ENCODE results near the gene BCL7C.
"Not testable (repeated sequence)": the region's sequence is repeated elsewhere in the genome, so short reads cannot be mapped to it uniquely, and the experiment has no call there.

Gene BCL7C

DNA sequence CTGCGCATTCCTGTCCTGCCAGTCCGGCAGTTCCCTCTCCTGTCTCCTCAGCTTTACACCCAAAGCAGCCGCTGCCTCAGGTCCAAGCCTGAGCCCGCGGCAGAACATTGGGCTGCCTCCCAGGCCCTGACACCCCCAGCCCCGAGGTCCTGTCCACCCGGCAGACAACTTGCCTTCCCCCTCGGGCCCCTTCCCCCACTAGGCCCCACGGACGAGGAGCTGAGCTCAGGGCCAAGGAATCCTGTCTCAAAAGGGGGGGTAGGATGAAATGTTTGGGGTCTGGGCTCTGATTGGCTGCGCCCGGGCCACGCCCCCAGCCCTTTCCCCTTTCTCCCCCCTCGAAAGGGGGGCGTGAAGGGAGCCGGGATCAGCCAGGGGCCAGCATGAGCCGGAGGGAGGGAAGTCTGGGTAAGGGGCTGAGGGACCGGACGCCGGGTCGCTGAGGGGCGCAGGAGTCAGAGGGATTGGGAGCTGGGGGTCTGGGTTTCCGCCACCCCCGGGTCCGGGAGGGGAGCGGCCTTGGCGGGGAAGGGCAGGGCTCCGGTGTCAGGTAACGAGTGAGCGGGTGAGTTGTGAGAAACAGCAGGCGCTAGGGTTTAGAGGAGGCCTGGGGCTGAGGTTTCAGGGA, 2.5 kb upstream of the BCL7C start, which contains the start of gene CTF1:
CTF1 (plus strand) TSS at position 354 of the 628 bp plus-strand sequence; CDS start at position 384, 30 bp downstream.
- no peak for DNase-seq (ENCODE audit: extremely low read depth in 1 of 2, low read depth in 1 of 2)

DNA sequence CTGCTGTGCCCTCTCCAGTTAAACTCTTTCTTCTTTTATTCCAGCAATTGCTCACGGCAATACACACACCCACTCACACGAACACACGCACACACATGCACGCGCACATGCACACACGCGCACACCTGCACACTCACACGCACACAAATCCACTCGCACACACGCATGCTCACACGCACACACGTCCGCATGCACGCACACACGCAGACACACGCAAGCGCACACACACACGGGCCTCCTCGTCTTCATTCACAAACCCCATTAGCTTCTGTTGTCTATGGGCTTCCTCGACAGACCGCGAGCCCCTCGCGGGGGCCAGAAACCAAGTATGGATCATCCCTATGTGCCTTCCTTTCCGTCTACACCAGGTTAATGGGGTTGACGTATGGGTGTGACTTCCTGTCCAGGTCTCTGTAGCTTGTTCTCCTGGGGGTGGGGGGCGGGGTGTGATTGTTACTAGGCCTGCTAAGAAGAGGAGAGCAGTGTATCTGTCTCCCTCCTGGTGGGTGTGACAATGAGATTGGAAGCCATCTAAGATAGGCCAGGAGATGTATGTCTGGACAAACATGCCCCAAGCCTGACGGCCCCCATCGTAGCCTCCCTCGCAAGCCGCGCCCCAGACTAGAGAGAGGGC, 1.9 kb upstream of the BCL7C start:
- DNase-seq (ENCODE audit: extremely low read depth in 1 of 2, low read depth in 1 of 2), result no peak

DNA sequence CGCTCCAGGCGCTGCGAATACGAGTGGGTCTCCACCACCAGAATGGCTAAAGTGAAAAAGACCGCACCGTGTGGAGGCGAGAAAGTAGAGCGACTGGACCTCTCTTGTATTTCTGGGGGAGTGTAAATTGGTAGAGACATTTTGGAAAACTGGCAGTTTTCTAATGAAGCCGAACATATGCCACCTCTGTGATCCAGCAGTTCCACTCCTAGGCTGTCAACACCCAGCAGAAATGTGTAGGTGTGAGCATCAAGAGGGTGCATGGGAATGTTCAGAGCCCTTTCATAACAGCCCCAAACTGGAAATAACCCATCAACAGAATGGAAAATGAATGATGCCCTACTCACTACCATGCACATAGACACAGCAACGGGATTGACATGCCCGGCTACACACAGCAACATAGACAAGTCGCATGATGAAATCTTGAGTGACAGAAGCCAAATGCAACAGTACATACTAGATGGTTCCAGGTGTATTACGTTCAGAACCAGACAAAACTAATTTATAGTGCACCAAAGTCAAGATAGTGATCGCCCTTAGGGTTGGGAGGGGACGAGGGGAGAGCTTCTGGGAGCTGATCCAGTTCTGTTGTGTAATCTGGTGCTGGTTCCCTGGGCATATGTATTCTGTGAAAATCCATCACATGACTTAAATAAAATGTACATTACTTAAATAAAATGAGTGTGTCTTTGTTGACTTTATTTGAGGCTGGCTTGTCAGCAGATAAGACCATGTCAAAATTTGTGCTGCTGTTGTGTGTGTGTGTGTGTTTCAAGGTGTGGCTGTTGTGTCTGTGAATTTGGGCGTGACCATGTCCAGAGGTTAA, 877 bp upstream of the BCL7C start:
- DNase-seq (ENCODE audit: extremely low read depth in 1 of 2, low read depth in 1 of 2), result no peak

DNA sequence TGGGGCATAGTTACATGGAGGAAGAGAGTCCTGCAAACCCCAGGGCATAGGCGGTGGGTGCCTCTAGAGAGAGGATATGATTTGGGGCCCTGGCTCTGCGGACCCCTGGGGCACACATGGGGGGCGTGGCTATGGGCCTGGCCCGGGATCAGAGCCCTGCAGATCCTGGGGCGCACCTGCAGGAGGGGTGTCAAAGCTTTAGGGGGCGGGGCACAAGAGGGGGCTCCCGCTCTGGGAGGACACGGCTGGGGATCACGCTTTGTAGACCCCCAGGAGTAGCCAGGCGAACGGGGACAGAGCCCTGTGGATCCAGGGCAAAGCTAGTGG, 497 bp downstream of the BCL7C start:
- no peak for DNase-seq (ENCODE audit: extremely low read depth in 1 of 2, low read depth in 1 of 2)

DNA sequence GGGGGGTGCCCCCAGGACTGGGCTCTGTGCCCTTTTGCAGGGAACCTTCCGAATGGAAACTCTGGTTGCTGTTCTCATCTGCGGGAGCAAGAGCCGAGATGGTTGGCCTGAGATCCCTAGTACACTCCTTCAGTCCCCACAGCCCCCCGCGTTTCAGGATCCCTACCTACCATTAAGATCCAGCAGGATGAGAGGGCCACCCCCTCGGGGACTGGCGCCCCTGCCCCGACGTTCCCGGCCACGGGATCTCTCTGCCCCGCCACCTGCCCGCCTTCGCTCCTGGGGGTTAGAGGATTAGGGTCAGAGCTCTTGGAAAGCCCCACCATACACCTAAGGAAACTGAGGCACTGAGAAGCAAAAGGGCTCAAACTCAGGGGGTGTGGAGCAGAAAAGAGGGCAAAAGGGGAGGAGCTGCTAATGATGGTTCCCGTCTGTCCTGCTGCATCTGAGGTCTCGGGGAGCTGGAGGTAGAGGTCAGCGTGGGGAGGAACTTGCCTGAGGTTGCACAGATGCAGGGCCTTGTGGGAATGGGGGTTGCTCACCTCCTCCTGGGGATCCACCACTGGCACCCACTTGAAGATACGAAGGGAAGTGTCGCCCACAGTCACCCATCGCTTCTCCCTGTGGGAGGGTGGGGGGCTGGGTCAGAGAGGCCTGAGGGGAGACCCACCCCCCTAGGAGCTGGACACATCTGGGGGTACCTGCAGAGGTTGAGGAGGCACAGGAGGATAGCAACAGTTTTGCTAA, 1.0 kb downstream of the BCL7C start:
- DNase-seq (ENCODE audit: extremely low read depth in 1 of 2, low read depth in 1 of 2), result no peak

DNA sequence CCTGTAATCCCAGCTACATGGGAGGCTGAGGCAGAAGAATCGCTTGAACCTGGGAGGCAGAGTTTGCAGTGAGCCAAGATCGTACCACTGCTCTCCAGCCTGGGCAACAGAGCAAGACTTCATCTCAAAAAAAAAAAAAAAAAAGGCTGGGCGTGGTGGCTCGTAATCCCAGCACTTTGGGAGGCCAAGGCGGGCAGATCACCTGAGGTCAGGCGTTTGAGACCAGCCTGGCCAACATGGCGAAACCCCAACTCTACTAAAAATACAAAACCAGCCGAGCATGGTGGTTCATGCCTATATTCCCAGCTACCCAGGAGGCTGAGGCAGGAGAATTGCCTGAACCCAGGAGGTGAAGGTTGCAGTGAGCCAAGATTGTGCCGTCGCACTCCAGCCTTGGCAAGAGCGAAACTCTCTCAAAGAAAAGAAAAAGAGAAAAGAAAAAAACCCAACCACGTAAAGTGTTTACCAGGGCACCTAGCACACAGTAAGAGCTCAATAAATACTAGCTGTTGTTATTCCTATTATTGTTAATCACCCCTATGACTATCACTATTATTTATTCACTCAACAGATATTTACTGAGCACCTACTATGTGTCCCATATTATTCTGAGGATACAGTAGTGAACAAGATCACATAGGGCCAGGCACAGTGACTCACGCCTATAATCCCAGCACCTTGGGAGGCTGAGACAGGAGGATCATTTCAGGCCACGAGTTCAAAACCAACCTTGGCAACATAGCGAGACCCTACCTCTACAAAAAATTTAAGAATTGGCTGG, 2.6 kb downstream of the BCL7C start:
- DNase-seq (ENCODE audit: extremely low read depth in 1 of 2, low read depth in 1 of 2), result not testable (repeated sequence)

DNA sequence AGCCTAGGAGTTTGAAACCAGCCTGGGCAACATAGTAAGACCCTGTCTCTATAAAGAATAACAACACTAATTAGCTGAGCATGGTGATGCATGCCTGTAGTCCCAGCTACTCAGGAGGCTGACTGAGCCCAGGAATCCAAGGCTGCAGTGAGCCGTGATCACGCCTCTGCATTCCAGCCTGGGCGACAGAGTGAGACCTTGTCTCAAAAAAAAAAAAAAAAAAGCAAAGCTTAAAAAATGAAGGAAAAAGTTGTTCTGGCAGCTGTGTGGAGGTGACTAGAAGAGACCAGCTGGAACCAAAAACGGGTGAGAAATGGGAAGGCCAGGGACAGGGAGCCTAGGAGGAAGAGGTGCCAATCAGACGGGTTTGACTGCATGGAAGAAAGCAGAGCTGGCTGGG, 4.2 kb downstream of the BCL7C start:
- no peak for DNase-seq (ENCODE audit: extremely low read depth in 1 of 2, low read depth in 1 of 2)

DNA sequence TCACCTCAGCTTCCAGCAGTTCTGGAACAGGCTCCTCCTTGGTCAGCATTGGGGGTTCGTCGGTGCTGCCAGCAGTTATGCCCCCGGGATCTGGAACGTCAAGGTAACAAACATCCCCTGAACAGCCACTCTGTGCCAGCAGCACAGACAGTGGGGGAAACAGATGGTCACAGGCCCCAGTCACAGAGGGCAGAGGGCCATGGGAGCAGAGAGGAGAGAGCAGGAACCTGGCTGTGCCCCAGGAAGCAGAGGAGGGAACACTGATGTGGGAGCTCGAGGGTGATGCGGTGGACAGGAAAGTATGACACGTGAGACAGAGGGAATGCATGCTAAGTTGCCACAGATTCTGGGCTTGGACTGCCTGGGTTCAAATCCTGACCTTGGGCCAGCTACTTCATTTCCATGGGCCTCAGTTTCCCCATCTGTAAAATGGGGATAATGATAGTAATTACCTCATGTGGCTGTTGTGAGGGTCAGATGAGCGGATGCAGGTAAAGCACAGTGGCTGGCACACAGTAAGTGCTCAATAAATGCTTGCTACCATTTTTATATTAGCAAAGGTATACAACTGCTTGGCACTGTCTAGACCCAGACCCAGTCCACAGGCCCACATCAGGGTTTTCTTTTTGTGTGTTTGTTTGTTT, 4.9 kb downstream of the BCL7C start:
- no peak for DNase-seq (ENCODE audit: extremely low read depth in 1 of 2, low read depth in 1 of 2)

DNA sequence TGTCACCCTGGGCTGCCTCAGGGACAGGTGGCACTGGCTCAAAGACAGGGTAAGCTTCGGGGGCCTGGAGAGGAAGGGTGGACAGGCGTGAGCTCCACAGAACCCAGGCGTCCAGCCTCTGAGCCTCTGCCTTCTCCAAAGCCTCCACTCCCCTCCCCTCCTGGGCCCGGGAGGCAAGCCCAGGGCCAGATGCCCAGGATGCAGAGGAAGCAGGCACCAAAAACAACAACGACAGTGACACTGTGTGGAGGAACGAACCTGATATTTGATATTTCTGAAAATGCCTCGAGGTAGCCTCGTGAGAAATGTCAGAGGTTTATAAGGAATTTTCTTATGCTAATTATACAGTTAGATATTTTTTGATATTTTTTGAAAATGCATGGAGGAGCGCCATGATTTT, 6.0 kb downstream of the BCL7C start:
- no peak for DNase-seq (ENCODE audit: extremely low read depth in 1 of 2, low read depth in 1 of 2)

DNA sequence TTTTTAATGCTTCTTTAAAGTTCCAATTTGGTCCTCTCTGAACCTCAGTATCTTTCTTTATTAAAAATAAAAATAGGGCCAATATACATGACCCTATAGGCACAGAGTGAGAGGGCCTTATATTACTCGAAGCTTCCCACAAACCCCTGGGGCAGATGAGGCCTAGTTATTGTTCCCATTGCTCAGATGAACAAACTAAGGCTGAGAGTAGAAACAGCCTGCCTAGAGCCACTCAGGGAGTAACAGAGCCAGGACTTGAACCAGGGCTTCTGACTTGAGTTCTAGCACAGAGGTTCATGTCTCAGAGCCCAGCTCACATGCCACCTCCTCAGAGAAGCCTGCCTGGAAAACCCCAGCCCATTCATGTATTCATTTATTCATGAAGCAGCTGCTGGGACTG, 7.7 kb downstream of the BCL7C start:
- no peak for DNase-seq (ENCODE audit: extremely low read depth in 1 of 2, low read depth in 1 of 2)

DNA sequence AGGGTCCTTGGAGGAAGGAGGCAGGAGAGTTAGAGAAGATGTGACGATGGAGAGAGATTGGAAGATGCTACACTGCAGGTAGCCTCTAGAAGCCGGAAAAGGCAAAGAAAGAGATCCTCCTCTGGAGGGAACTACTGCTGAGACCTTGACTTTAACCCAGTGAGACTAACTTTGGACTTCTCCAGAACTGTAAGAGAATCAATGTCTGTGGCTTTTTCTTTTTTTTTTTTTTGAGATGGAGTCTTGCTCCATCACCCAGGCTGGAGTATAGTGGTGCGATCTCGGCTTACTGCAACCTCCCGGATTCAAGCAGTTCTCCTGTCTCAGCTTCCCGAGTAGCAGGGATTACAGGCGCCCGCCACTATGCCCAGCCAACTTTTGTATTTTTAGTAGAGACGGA, 8.7 kb downstream of the BCL7C start:
- DNase-seq (ENCODE audit: extremely low read depth in 1 of 2, low read depth in 1 of 2), result no peak

DNA sequence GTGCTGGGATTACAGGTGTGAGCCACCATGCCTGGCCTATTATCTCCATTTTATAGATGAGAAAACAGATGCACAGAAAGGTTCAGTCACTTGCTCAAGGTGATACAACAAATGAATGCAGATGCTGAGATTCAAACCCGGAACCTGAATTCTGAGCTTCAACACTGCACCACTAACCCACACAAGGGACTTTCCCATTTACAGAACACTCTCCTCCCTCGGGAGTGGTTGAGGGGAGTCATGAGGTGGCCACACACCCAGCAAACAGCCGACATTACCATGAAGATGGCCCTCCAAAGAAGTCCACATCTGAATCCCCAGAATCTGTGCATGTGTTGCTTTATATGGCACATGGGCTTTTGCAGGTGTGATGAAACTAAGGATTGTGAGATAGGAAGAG, 9.1 kb downstream of the BCL7C start:
- no peak for DNase-seq (ENCODE audit: extremely low read depth in 1 of 2, low read depth in 1 of 2)

DNA sequence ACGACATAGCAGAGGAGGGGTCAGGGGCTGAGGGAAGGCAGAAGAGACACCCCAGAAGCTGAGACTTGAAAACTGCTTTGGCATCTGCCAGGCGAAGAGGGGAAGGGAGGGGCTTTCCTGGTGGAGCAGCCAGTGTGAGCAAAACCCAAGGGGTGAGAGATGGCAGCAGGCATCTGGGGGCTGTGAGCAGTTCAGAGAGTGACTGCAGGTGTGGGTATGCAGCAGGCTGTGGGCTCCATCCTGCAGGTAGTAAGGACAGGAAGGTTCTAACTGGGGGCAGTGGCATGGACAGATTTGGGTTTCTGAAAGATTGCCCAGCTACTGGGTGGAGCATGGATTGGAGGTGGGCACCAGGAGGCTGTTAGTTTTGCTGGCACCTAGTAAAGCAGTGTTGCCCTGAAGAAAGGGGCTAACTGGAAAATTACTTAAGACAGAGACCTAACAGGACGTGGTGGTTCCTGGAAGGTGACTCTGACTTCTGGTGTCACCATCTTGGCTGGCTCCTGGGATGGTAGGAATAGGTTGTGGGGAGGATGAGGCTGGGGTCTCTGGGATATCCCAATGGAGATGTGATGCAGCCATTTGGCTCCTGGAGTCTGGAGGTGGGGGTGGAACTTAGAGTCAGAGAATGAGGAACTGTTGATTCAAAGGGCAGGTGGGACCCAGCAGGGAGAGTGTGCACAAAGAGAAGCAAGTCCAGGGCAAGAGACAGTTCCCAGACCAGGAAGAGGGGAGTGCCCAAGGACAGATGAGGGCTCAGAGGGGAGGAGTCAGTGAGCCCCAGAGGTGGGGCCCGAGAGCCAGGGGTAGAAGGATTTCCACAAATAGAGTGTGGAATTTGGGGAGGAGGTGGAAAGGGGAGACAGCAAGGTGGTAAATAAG, 11.2 kb downstream of the BCL7C start:
- DNase-seq (ENCODE audit: extremely low read depth in 1 of 2, low read depth in 1 of 2), result no peak

DNA sequence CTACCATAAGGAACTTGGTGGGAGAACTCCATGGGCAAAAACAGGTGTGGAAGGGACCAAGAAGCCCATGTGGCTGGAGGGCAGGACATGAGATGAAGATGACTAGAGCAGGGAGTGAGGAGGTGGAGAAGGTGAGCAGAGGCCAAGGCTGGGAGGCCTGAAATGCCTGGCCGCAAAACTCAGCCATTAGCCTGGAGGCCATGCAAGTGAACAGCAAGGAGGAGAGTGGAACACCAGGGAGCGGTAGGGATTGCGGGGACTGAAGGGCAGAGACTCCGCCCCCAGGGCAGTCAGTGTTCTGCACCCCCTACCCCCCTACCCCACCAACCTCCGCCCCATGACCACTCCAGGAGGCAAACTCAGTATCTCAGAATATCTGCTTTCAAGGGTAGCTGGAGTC, 17.0 kb downstream of the BCL7C start:
- DNase-seq (ENCODE audit: extremely low read depth in 1 of 2, low read depth in 1 of 2), result no peak

DNA sequence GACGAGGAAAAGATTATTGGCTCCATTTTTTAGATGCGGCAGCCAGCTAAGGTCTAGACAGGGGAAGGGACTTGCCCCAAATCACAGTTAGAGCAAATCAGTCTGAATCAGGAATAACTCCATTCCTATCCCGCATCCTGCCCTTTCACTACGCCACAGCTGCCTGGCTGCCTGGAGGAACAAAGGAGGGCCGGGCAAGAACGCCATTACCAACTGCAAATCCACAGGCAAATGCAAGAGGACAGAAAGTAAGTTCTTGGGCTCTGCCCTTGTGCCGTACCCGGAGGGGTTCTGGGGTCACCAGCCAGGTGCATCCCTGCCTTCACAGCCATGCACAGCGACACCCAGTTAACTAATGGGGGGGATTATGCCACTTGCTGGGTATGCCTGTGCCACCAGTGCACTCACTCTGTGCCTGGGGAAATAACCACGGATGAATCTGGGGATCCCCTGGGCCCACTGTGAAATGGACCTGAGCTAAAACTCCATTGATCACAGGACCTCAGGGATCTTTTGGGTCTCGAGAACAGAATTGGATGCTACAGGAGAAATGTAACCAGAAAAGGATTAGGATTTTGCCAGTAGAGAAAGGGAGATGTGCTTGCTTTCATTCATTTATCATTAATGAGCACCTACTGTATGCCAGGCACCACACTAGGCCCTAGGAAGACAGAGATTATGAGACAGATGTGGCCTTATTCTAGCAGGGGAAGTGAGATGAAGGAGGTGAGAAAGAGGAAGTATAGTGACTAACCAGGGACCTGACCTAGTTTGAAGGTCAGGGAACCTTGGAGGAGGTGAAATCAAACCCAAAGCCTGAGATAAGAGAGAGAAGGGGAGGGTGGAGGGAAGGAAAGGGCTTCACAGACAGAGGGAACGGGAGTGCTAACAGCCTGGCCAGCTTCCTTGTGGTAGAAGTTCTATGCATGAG, 17.7 kb downstream of the BCL7C start:
- no peak for DNase-seq (ENCODE audit: extremely low read depth in 1 of 2, low read depth in 1 of 2)

DNA sequence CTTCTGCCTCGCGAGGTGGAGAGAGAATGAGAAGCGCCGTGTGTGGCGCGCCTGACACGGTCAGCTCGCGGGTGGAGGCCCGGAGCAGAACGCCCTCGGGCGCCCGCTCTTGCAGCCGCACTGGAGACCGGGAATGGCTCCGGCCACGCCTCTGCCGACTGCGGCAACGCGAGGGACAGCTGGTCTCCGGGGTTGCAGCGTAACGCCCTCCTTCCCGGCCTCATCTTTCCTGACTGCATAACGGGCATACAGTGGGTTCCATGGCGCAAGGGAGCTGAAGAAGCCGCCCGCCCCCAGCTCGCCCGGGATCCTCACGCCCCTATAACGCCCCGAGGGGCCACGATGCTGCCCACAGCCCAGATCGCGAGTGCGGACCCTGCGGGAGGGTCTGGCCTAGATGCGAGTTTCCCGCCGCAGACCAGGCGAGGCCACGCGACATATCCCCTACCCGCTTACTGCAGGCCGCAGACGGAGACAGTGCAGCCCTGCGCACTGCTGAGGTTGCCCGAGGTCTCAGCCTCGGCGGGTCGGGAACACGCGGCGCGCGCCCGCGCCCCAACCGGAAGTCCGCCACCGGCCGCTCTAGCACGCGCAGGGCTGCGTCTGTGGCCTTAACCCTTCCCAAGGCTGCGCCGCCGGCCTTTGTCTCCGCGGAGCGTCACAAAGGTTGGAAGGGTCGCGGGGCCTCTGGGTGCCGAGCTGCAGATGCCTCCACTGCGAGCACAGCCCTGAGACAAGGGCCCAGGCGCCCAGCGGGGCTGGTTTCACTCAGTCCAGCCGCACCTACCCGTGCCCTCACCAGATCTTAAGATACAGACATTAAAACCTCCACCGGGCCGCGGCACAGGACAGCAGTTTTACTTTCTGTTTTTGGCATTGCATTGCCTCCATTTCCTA, 18.8 kb downstream of the BCL7C start:
- peak; percentile 64 to 83 for DNase-seq (ENCODE audit: extremely low read depth in 1 of 2, low read depth in 1 of 2)

DNA sequence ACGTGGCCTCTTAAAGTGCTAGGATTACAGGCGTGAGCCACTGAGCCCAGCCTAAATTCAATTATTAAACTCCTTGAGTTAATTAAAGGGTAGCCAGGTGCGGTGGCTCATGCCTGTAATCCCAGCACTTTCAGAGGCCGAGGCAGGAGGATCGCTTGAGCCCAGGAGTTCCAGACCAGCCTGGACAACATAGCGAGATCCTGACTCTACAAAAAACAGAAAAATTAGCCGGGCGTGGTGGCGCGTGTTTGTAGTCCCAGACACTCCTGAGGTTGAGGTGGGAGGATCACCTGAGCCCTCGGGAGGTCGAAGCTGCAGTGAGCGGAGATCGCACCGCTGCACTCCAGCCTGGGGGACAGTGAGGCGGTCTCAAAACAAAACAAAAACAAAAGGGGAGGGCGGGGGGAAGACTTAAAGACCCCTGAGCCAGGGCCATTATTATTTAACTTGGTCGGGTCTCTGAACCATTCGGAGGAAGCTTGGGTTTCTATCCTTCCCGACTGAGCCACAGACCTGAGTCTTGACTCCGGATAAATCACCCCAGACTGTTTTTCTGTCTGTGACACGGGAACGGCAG, 19.5 kb downstream of the BCL7C start:
- no peak for DNase-seq (ENCODE audit: extremely low read depth in 1 of 2, low read depth in 1 of 2)
